Panc1 (cell line): ENCODE results near the gene EXOC3L1. TPM values are rescaled to one million over a fixed set of nuclear protein-coding genes. Genes with fewer than 3 reads are reported as not detected.

Source experiments
- ATAC-seq: fragments of 200-7000 bp; cut with Tn5 transposase; 2 replicates; pipeline ENCODE4 v1.9.1; 2020; ENCODE audit warnings: mild to moderate bottlenecking, moderate library complexity
- BruUV-seq: library from RNA; stranded (reverse); fragments of 400-500 nt; replicated peaks from 2 replicates; lab custom pipeline; 2021; lab: Mats Ljungman, UMichigan
- CTCF ChIA-PET: fragments of 300-600 bp; sonication (Branson Sonifier 250); formaldehyde crosslinking; loops from one replicate; lab custom pipeline; 2022; ENCODE audit warnings: antibody characterized with exemption; lab: Charles Lee
- POLR2A ChIA-PET: fragments of 300-600 bp; sonication (Branson Sonifier 250); formaldehyde crosslinking; loops from one replicate; lab custom pipeline; 2022; ENCODE audit warnings: antibody characterized with exemption; lab: Charles Lee
- DNase-seq: peaks from one replicate; pipeline ENCODE4 v3.0.0-alpha.2; 2010; ENCODE audit warnings: low read depth, low spot score
- H3K27ac ChIP-seq: 2 replicates; pipeline ENCODE4 v1.5.1; 2011; ENCODE audit warnings: mild to moderate bottlenecking, low read length, inconsistent platforms
- H3K27me3 ChIP-seq: fragments of 200-500 bp; sonication (Bioruptor generic); 2 replicates; pipeline ENCODE4 v1.6.0; 2014; ENCODE audit warnings: low read length, inconsistent platforms; ENCODE audit not compliant: control insufficient read depth, insufficient read depth
- H3K36me3 ChIP-seq: fragments of 200-500 bp; sonication (Bioruptor generic); 2 replicates; pipeline ENCODE4 v1.5.1; 2014; ENCODE audit warnings: inconsistent platforms, mild to moderate bottlenecking, low read length, moderate library complexity; ENCODE audit not compliant: control insufficient read depth, insufficient read depth
- H3K4me1 ChIP-seq: 2 replicates; pipeline ENCODE4 v1.5.1; 2011; ENCODE audit warnings: inconsistent platforms, mild to moderate bottlenecking, low read length, moderate library complexity; ENCODE audit not compliant: control insufficient read depth, insufficient read depth
- H3K4me3 ChIP-seq, 2 experiments: 2 replicates each; pipeline ENCODE4 v1.5.1; 2011 to 2012; ENCODE audit warnings: low read depth in 2 of 2, low read length in 2 of 2, mild to moderate bottlenecking in 2 of 2, inconsistent platforms in 1 of 2, moderate library complexity in 1 of 2
- H3K9me3 ChIP-seq: fragments of 200-500 bp; sonication (Bioruptor generic); 2 replicates; pipeline ENCODE4 v1.5.1; 2014; ENCODE audit warnings: low read depth, mild to moderate bottlenecking, inconsistent platforms, low read length, moderate library complexity; ENCODE audit not compliant: control insufficient read depth, insufficient read depth
- CTCF ChIP-seq: fragments of 450-650 bp; IDR thresholded peaks from 2 replicates; pipeline ENCODE4 v1.5.1; 2017; ENCODE audit warnings: mild to moderate bottlenecking
- POLR2AphosphoS5 ChIP-seq: IDR thresholded peaks from 2 replicates; pipeline ENCODE4 v1.6.1; 2012; ENCODE audit warnings: mild to moderate bottlenecking, low read depth, low read length, moderate library complexity
- REST ChIP-seq, 2 experiments: IDR thresholded peaks; 2 replicates each; pipeline ENCODE4 v1.6.1; 2011 to 2012; ENCODE audit warnings: low read depth in 2 of 2, control low read depth in 1 of 2, low read length in 1 of 2, mild to moderate bottlenecking in 1 of 2, moderate library complexity in 1 of 2; ENCODE audit not compliant: insufficient read depth in 1 of 2
- SIN3A ChIP-seq: IDR thresholded peaks from 2 replicates; pipeline ENCODE4 v1.6.1; 2012; ENCODE audit warnings: low read depth, mild to moderate bottlenecking, low read length, moderate library complexity, borderline replicate concordance; ENCODE audit not compliant: insufficient read depth
- TCF7L2 ChIP-seq: IDR thresholded peaks from 2 replicates; pipeline ENCODE4 v1.6.1; 2011; ENCODE audit warnings: mild to moderate bottlenecking, low read depth, low read length, inconsistent platforms
- in situ Hi-C: cut with HindIII; loops from 2 replicates; pipeline ENCODE4 v1.10.0; 2016; ENCODE audit warnings: low sequenced_read_pairs, low pct_unique_long_range_greater_than_20kb
- intact Hi-C: fragments of 100-400 bp; cut with micrococcal nuclease; formaldehyde crosslinking; loops from one replicate; pipeline ENCODE4 v1.10.0; 2022; ENCODE audit not compliant: unreplicated experiment
- total RNA-seq: library from RNA; stranded (reverse); gene quantifications from one replicate; pipeline ENCODE4 v1.2.1, GENCODE V29; 2021; ENCODE audit not compliant: unreplicated experiment

Gene EXOC3L1
- total RNA-seq, 1 experiment from 2014 or later: 0.41 TPM

GRCh38 chr16:67191995-67192681 lies 2.2 kb upstream of the EXOC3L1 start, which contains the start of gene E2F4:
E2F4 (plus strand) TSS chr16:67192155; CDS start chr16:67192228, 73 bp downstream.
- BruUV-seq: no TSS peak
- no peaks in the 10 kb centered on the region for H3K9me3 ChIP-seq
- peak within 1 kb of the TSS; percentile 96 to 98 for H3K4me3 ChIP-seq
- no peaks in the 10 kb centered on the region for H3K27me3 ChIP-seq
- TF ChIP-seq POLR2AphosphoS5 (peak; percentile 61; the same call in 1 of the 2 replicates), TCF7L2 (no peak), REST (IDR thresholded peaks at IDR 0.05; ENCODE audit: insufficient read depth in 1 of 2, low read depth in 2 of 2, low read length in 1 of 2) (0 out of 4 replicates have a peak, but pooled peaks of 1 of the 2 experiments have one; percentile 41), CTCF (no peak), SIN3A (peak; percentile 83; the same call in 1 of the 2 replicates)
- peaks cover 16% of the 10 kb centered on the region for H3K4me1 ChIP-seq
- peak within 1 kb of the TSS; percentile 92 for H3K27ac ChIP-seq
- intact Hi-C loops: no loop called here
- ChIA-PET CTCF (interaction anchor here (0.6 kb wide), 1 partner anchor 174 kb away, joined by 3 read pairs; no protein-coding TSS in a partner anchor), POLR2A (interaction anchor here (0.6 kb wide), 1 partner anchor 234 kb away, joined by 4 read pairs; no protein-coding TSS in a partner anchor)
- DNase-seq (peak; percentile 45), ATAC-seq (peak; percentile 99)
- peaks cover 17% of the 10 kb centered on the region for H3K36me3 ChIP-seq
- in situ Hi-C loops: no loop called here

- intact Hi-C loops (no loop called here), in situ Hi-C loops (no loop called here)
- H3K36me3 ChIP-seq: peaks cover 17% of the 10 kb centered on the region
- peaks cover 10% of the 10 kb centered on the region for H3K4me1 ChIP-seq
- H3K27ac ChIP-seq: peak overlapping the region; percentile 54
- CTCF ChIA-PET: no interaction called here
- no TSS peak for BruUV-seq
- no peaks in the 10 kb centered on the region for H3K27me3 ChIP-seq
- ATAC-seq (no peak; the same call in 1 of the 2 replicates), DNase-seq (no peak)
- TF ChIP-seq POLR2AphosphoS5: no peak
- POLR2A ChIA-PET: no interaction called here
- H3K4me3 ChIP-seq: peak overlapping the region; percentile 40 to 98
- H3K9me3 ChIP-seq: no peaks in the 10 kb centered on the region
Measured at GRCh38 chr16:67191411-67191994, 1.6 kb upstream of the EXOC3L1 start.
